Measurements from ENCODE around the gene FGR.

GRCh38 chr1:27678747-27679146 is 43.8 kb upstream of the FGR start:
- TF ChIP-seq EZH2 (IDR thresholded peaks at IDR 0.05; ENCODE audit: insufficient read depth, poor library complexity, severe bottlenecking) (no peak), EZH2phosphoT487 (IDR thresholded peaks at IDR 0.05; ENCODE audit: insufficient read depth, low read depth) (no peak)

Measured in GM23248 (cell line).